ENCODE results near the gene MISP3.

DNA sequence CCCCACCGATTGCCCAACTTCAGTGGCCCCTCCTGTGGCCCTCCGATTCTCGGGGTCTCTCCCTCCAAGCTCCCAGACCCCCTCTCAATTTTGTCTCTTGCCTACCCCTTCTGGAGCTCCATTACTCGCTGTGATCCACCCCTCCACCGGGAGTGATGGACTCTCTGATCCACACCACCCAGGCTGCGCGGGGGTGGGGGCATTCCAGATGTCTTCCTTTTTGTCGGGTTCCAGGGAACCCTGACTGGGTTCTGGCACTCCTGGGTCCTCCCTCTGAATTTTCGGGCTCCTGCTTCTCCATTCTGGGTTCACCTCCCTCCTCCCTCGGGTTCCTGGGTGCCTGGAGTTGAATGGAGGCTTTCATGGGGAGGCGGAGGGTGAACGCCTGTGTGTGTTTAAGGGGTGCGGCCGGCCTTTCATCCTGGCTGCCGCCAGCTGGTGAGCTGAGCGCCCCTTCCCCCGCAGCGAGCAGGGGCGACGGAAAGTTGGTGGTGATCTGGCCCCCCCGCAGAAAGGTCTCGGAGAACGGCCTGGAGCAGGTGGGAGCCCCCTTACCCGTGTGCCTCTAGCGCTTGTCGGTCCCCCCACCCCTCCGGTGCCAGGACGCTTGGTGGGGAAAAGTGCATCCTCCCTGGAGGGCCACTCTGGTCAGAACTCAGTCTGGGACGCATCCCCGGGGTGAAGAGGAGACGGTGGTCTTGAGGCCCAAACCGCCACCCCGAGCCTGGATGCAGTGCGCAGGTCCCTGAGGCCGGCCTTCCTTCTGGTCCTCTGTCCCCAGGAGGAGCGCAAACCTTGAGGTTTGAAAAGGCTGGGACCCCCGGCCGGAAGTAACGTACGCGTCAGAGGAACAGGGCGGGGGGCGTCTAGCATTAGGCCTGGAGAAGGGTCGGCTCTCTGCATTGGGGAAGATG is 1.6 kb downstream of the MISP3 start:
- TF ChIP-seq SP1 (IDR thresholded peaks at IDR 0.05) (no peak), ELF4 (IDR thresholded peaks at IDR 0.05) (no peak), TARDBP (IDR thresholded peaks at IDR 0.05) (no peak), FOXM1 (IDR thresholded peaks at IDR 0.05; ENCODE audit: borderline replicate concordance) (no peak), BHLHE40 (IDR thresholded peaks at IDR 0.05; ENCODE audit: borderline replicate concordance) (no peak), SUZ12 (IDR thresholded peaks at IDR 0.05) (no peak), ARNT (IDR thresholded peaks at IDR 0.05) (no peak), FOXK2 (IDR thresholded peaks at IDR 0.05) (no peak), HDGF (IDR thresholded peaks at IDR 0.05; ENCODE audit: borderline replicate concordance) (no peak), FOXA1 (IDR thresholded peaks at IDR 0.05) (no peak)
- TF ChIP-seq, protein P1, sequence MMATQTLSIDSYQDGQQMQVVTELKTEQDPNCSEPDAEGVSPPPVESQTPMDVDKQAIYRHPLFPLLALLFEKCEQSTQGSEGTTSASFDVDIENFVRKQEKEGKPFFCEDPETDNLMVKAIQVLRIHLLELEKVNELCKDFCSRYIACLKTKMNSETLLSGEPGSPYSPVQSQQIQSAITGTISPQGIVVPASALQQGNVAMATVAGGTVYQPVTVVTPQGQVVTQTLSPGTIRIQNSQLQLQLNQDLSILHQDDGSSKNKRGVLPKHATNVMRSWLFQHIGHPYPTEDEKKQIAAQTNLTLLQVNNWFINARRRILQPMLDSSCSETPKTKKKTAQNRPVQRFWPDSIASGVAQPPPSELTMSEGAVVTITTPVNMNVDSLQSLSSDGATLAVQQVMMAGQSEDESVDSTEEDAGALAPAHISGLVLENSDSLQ (IDR thresholded peaks at IDR 0.05): no peak
